NB4 (cell line): ENCODE results near the gene CSNK2A3.

ENCODE experiments used
- MYC ChIP-seq: IDR thresholded peaks from 2 replicates; pipeline ENCODE4 v1.6.1; 2011; ENCODE audit warnings: low read depth, low read length
- POLR2A ChIP-seq: IDR thresholded peaks from 2 replicates; pipeline ENCODE4 v1.6.1; 2011; ENCODE audit warnings: mild to moderate bottlenecking; ENCODE audit not compliant: insufficient read length; ENCODE audit errors: extremely low read depth
- TF ChIP-seq, protein P1 (sequence below): IDR thresholded peaks from one replicate; pipeline ENCODE4 v1.5.1; 2012; ENCODE audit warnings: low read depth, low read length

DNA sequence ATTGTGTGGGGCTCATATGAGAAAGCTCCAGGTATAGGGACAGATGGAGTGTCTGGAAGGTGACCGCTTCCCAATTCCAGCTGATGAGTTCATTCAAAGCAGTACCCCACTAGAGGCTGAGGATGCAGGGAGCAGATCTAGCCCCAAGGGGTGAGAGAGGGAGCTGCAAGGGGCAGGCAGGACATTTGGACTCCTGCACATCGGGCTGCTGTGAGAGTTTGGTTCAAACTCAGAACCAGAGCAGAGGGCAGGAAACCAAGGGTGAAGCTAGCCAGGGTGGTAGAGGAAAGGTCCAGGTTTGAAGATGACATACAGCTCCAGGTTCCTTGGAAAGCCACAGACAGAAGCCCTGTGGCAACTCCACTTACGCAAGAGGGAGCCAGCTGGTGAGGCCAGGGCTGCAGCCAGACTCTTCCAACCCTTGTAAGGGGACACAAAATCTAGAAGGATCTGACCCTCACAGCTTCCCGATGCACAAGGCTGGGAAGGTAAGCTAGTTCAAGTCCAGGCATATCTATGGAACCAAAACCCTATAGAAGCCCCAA is 1.9 kb downstream of the CSNK2A3 start:
- TF ChIP-seq POLR2A (no peak), MYC (no peak)
- TF ChIP-seq, protein P1, sequence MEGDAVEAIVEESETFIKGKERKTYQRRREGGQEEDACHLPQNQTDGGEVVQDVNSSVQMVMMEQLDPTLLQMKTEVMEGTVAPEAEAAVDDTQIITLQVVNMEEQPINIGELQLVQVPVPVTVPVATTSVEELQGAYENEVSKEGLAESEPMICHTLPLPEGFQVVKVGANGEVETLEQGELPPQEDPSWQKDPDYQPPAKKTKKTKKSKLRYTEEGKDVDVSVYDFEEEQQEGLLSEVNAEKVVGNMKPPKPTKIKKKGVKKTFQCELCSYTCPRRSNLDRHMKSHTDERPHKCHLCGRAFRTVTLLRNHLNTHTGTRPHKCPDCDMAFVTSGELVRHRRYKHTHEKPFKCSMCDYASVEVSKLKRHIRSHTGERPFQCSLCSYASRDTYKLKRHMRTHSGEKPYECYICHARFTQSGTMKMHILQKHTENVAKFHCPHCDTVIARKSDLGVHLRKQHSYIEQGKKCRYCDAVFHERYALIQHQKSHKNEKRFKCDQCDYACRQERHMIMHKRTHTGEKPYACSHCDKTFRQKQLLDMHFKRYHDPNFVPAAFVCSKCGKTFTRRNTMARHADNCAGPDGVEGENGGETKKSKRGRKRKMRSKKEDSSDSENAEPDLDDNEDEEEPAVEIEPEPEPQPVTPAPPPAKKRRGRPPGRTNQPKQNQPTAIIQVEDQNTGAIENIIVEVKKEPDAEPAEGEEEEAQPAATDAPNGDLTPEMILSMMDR: no peak
